IMR-90 (cell line): Measurements from ENCODE around the gene NDUFB3.

Source experiments
- BHLHE40 ChIP-seq: fragments of 150-350 bp; IDR thresholded peaks from 2 replicates; pipeline ENCODE4 v1.6.1; 2016; ENCODE audit warnings: mild to moderate bottlenecking, low read depth, low read length
- CEBPB ChIP-seq: IDR thresholded peaks from 2 replicates; pipeline ENCODE4 v1.6.1; 2012; ENCODE audit warnings: low read depth, low read length, improper control_type of control experiment
- CHD1 ChIP-seq: IDR thresholded peaks from 2 replicates; pipeline ENCODE4 v1.6.1; 2012; ENCODE audit warnings: low read depth, low read length, improper control_type of control experiment
- MAZ ChIP-seq: IDR thresholded peaks from 2 replicates; pipeline ENCODE4 v1.6.1; 2012; ENCODE audit warnings: low read depth, mild to moderate bottlenecking, low read length, improper control_type of control experiment, moderate library complexity, borderline replicate concordance
- MXI1 ChIP-seq: IDR thresholded peaks from 2 replicates; pipeline ENCODE4 v1.6.1; 2012; ENCODE audit warnings: low read depth, mild to moderate bottlenecking, low read length, moderate library complexity, borderline replicate concordance
- POLR2A ChIP-seq: IDR thresholded peaks from 2 replicates; pipeline ENCODE4 v1.6.1; 2012; ENCODE audit warnings: mild to moderate bottlenecking, low read depth, low read length
- RAD21 ChIP-seq: IDR thresholded peaks from 2 replicates; pipeline ENCODE4 v1.6.1; 2012; ENCODE audit warnings: low read length, improper control_type of control experiment
- RFX5 ChIP-seq: IDR thresholded peaks from 2 replicates; pipeline ENCODE4 v1.8.0; 2012; ENCODE audit warnings: low read depth, mild to moderate bottlenecking, low read length, moderate library complexity
- SMC3 ChIP-seq: fragments of 150-350 bp; IDR thresholded peaks from 2 replicates; pipeline ENCODE4 v1.6.1; 2016; ENCODE audit warnings: low read depth, mild to moderate bottlenecking, antibody characterized with exemption, low read length, moderate library complexity
- TF ChIP-seq, protein P1 (sequence below): conservative IDR thresholded peaks from 2 replicates; pipeline ENCODE4 v1.5.1; 2012; ENCODE audit warnings: mild to moderate bottlenecking, low read depth, low read length, improper control_type of control experiment
- TF ChIP-seq, protein P2 (sequence below): fragments of 150-350 bp; IDR thresholded peaks from 2 replicates; pipeline ENCODE4 v1.6.1; 2017; ENCODE audit warnings: mild to moderate bottlenecking, antibody characterized with exemption, low read length, low read depth
- TF ChIP-seq, protein P3 (sequence below): fragments of 150-350 bp; IDR thresholded peaks from 2 replicates; pipeline ENCODE4 v1.6.1; 2016; ENCODE audit warnings: low read depth, mild to moderate bottlenecking, low read length, moderate library complexity, borderline replicate concordance

DNA sequence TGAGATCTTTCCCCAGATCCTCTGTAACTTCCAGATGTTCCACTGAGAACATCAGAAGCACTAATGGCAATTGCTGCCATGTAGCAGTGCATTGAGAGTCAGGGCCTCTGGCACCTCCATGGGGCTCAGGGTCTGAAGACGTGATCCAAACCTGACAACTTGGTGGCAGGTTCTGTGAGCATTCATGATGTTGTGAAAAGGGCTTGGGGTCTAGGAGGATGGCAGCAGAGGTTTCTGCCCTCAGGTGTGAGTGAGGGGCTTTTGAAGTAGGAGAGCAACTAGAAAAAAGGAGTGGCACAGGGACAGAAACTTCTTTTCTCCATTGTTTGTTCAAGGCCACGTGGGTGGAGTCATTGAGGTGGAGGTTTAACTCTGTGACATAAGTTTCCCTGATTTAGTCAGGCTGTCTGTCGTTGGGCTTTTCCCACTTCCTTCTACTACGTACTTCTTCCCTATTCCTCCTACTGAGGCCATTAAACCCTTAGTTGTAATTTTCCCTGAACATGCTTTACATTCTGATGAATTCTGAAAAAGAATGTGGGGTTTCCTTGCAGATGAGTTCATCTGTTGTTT is 57.2 kb downstream of the NDUFB3 start:
- TF ChIP-seq POLR2A (no peak), CEBPB (no peak), MAZ (no peak), MXI1 (0 out of 2 replicates have a peak, but pooled peaks have one; percentile 32), RAD21 (no peak), BHLHE40 (no peak), RFX5 (no peak), SMC3 (no peak), CHD1 (no peak)
- TF ChIP-seq, protein P1, sequence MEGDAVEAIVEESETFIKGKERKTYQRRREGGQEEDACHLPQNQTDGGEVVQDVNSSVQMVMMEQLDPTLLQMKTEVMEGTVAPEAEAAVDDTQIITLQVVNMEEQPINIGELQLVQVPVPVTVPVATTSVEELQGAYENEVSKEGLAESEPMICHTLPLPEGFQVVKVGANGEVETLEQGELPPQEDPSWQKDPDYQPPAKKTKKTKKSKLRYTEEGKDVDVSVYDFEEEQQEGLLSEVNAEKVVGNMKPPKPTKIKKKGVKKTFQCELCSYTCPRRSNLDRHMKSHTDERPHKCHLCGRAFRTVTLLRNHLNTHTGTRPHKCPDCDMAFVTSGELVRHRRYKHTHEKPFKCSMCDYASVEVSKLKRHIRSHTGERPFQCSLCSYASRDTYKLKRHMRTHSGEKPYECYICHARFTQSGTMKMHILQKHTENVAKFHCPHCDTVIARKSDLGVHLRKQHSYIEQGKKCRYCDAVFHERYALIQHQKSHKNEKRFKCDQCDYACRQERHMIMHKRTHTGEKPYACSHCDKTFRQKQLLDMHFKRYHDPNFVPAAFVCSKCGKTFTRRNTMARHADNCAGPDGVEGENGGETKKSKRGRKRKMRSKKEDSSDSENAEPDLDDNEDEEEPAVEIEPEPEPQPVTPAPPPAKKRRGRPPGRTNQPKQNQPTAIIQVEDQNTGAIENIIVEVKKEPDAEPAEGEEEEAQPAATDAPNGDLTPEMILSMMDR, result no peak
- TF ChIP-seq, protein P2, sequence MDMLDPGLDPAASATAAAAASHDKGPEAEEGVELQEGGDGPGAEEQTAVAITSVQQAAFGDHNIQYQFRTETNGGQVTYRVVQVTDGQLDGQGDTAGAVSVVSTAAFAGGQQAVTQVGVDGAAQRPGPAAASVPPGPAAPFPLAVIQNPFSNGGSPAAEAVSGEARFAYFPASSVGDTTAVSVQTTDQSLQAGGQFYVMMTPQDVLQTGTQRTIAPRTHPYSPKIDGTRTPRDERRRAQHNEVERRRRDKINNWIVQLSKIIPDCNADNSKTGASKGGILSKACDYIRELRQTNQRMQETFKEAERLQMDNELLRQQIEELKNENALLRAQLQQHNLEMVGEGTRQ, result peak; percentile 76
- TF ChIP-seq, protein P3, sequence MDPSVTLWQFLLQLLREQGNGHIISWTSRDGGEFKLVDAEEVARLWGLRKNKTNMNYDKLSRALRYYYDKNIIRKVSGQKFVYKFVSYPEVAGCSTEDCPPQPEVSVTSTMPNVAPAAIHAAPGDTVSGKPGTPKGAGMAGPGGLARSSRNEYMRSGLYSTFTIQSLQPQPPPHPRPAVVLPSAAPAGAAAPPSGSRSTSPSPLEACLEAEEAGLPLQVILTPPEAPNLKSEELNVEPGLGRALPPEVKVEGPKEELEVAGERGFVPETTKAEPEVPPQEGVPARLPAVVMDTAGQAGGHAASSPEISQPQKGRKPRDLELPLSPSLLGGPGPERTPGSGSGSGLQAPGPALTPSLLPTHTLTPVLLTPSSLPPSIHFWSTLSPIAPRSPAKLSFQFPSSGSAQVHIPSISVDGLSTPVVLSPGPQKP, result no peak
